ENCODE data around the gene RNASE8. TPM values are rescaled to one million over a fixed set of nuclear protein-coding genes. Genes with fewer than 3 reads are reported as not detected.

The RNASE8 gene
- total RNA-seq, 4 donors from 2014 or later: not detected

DNA sequence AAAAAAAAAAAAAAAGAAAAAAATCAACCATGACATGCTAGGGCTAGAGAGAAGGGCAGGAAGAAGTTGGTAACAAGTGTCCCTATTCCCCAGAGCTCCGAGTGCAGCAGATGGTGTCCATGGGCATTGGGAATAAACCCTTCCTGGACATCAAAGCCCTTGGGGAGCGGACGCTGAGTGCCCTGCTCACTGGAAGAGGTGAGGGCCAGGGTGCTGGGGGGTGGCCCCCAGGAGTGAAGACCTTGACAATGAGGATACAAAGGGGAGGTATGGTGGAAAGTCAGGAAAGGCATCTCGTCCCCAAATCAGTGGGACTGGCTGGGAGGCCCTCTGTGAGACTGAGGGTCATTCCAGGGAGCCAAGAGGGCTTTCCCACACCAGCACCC is 29.3 kb downstream of the RNASE8 start:
- H3K27ac ChIP-seq: no peak overlapping the region
- DNase-seq (no peak), ATAC-seq (no peak)
- intact Hi-C loops (cut with DNase I; ENCODE audit: low total_unique reads): no loop called here
- in situ Hi-C loops (cut with MboI; ENCODE audit: low sequenced_read_pairs in 4 of 4): no loop called here
- H3K9me3 ChIP-seq: no peaks in the 10 kb centered on the region
- H3K4me3 ChIP-seq: no peak overlapping the region
- H3K27me3 ChIP-seq: no peaks in the 10 kb centered on the region
- TF ChIP-seq, protein P1, sequence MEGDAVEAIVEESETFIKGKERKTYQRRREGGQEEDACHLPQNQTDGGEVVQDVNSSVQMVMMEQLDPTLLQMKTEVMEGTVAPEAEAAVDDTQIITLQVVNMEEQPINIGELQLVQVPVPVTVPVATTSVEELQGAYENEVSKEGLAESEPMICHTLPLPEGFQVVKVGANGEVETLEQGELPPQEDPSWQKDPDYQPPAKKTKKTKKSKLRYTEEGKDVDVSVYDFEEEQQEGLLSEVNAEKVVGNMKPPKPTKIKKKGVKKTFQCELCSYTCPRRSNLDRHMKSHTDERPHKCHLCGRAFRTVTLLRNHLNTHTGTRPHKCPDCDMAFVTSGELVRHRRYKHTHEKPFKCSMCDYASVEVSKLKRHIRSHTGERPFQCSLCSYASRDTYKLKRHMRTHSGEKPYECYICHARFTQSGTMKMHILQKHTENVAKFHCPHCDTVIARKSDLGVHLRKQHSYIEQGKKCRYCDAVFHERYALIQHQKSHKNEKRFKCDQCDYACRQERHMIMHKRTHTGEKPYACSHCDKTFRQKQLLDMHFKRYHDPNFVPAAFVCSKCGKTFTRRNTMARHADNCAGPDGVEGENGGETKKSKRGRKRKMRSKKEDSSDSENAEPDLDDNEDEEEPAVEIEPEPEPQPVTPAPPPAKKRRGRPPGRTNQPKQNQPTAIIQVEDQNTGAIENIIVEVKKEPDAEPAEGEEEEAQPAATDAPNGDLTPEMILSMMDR (IDR thresholded peaks at IDR 0.05 in 4 of 5, conservative IDR thresholded peaks at IDR 0.05 in 1 of 5): no peak
- TF ChIP-seq POLR2A (IDR thresholded peaks at IDR 0.05): no peak
- peaks cover 0 to 67% of the 10 kb centered on the region in 2 donors for H3K36me3 ChIP-seq
- H3K4me1 ChIP-seq: no peaks in the 10 kb centered on the region

DNA sequence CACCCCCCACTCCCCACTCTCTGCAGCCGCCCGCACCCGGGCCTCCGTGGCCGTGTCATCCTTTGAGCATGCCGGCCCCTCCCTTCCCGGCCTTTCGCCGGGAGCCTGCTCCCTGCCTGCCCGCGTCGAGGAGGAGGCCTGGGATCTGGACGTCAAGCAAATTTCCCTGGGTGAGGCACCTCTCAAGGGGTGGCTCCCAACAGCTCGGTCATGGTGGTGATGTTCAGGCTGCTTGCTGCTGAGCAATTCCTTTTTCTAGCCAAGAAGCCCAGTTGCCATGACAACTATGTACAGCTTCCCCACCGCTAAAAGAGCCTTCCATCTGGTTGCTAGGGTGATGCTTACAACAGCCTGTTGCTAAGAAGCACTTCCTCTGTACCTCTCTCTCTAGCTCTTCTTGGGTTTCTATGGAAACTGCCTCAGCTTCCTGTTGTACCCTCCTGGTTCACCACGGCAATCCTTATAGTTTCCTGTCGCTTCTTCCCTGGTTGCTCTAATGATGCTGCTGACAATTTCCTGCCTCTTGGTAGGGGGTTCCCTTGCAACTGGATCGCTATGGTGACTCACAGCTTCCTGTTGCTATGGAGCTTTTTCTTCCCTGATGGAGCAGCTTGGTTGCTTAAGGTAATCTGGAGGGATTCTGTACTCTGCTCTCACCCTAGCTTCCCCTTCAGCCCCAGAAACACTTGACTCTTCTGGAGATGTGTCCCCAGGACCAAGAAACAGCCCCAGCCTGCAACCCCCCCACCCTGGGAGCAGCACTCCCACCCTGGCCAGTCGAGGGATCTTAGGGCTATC is 29.9 kb downstream of the RNASE8 start:
- H3K27ac ChIP-seq: no peak overlapping the region
- in situ Hi-C loops (cut with MboI; ENCODE audit: low sequenced_read_pairs in 4 of 4): no loop called here

DNA sequence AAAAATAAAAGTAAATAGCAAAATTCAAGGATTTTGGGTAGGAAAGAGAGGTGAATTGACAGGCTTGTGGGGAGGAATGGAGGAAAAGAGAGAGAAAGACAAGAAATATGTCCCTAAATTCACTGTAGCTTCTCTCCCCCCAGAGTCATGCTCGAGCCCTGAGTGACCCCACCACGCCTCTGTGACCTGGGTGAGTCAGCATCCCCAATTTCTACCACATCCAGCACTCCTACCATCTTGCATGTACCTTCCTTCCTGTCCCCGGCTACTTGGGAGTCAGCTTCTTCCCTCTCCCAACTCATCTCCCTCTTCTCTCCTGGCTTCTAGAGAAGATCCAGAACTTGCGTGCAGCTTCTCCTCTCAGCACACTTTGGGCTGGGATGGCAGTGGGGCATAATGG is 31.1 kb downstream of the RNASE8 start:
- no peaks in the 10 kb centered on the region for H3K27me3 ChIP-seq
- intact Hi-C loops (cut with DNase I; ENCODE audit: low total_unique reads) (no loop called here), in situ Hi-C loops (cut with MboI; ENCODE audit: low sequenced_read_pairs in 4 of 4) (no loop called here)
- H3K27ac ChIP-seq: no peak overlapping the region
- no peaks in the 10 kb centered on the region for H3K9me3 ChIP-seq
- ATAC-seq (no peak), DNase-seq (no peak)
- H3K4me1 ChIP-seq: no peaks in the 10 kb centered on the region
- H3K4me3 ChIP-seq: no peak overlapping the region
- H3K36me3 ChIP-seq: peaks cover 0 to 61% of the 10 kb centered on the region in 2 donors
- TF ChIP-seq, protein P1 (IDR thresholded peaks at IDR 0.05 in 4 of 5, conservative IDR thresholded peaks at IDR 0.05 in 1 of 5): no peak
- TF ChIP-seq POLR2A (IDR thresholded peaks at IDR 0.05): no peak

More for the DNA sequence above, 29.9 kb downstream of the RNASE8 start:
- H3K4me3 ChIP-seq: no peak overlapping the region
- ATAC-seq: no peak
- DNase-seq: no peak
- TF ChIP-seq, protein P1 (IDR thresholded peaks at IDR 0.05 in 4 of 5, conservative IDR thresholded peaks at IDR 0.05 in 1 of 5): no peak
- no peak for TF ChIP-seq POLR2A (IDR thresholded peaks at IDR 0.05)
- H3K36me3 ChIP-seq: peaks cover 0 to 65% of the 10 kb centered on the region in 2 donors
- H3K27me3 ChIP-seq: no peaks in the 10 kb centered on the region
- H3K9me3 ChIP-seq: no peaks in the 10 kb centered on the region
- intact Hi-C loops (cut with DNase I; ENCODE audit: low total_unique reads): no loop called here
- H3K4me1 ChIP-seq: no peaks in the 10 kb centered on the region

DNA sequence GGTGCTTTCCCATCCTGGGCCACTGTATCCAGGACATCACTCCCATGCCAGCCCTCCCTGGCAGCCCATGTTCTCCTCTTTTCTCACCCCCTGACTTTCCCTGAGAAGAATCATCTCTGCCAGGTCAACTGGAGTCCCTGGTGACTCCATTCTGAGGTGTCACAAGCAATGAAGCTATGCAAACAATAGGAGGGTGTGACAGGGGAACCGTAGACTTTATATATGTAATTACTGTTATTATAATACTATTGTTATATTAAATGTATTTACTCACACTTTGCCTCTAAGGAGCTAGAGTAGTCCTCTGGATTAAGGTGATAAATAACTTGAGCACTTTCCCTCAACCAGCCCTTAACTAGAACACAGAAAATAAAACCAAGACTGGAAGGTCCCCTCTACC is 31.6 kb downstream of the RNASE8 start:
- no peak for DNase-seq
- H3K27me3 ChIP-seq: no peaks in the 10 kb centered on the region
- intact Hi-C loops (cut with DNase I; ENCODE audit: low total_unique reads) (no loop called here), in situ Hi-C loops (cut with MboI; ENCODE audit: low sequenced_read_pairs in 4 of 4) (no loop called here)
- no peaks in the 10 kb centered on the region for H3K9me3 ChIP-seq
- no peak overlapping the region for H3K4me3 ChIP-seq
- H3K27ac ChIP-seq: no peak overlapping the region
- H3K4me1 ChIP-seq: no peaks in the 10 kb centered on the region
- ATAC-seq: no peak
- H3K36me3 ChIP-seq: peaks cover 0 to 55% of the 10 kb centered on the region in 2 donors
- TF ChIP-seq, protein P1 (IDR thresholded peaks at IDR 0.05 in 4 of 5, conservative IDR thresholded peaks at IDR 0.05 in 1 of 5): no peak
- TF ChIP-seq POLR2A (IDR thresholded peaks at IDR 0.05): no peak
